HepG2 (cell line): Measurements from ENCODE around the gene VTN. TPM values are rescaled to one million over a fixed set of nuclear protein-coding genes. Genes with fewer than 3 reads are reported as not detected.
A peak's percentile ranks its signal among the peaks of the same experiment; 100 is the strongest.

Experiments used
- ASH2L ChIP-seq: fragments of 300-600, 200-600 bp; sonication (generic); IDR thresholded peaks from 2 replicates; pipeline ENCODE4 v1.7.0; 2017; ENCODE audit warnings: low read depth, mild to moderate bottlenecking, moderate library complexity, mixed read lengths, low read length; ENCODE audit not compliant: insufficient read length
- CREB3 ChIP-seq: sonication (generic); formaldehyde crosslinking; IDR thresholded peaks from 2 replicates; pipeline ENCODE4 v1.5.0; 2020; ENCODE audit warnings: missing genetic modification reagents
- CREM ChIP-seq, 2 experiments: sonication (generic) in 1 of 2; formaldehyde crosslinking in 1 of 2; IDR thresholded peaks; 2 replicates each; pipeline versions ENCODE4 v1.4.0 to v1.6.1; 2016 to 2020; ENCODE audit warnings: antibody characterized with exemption in 1 of 2, mild to moderate bottlenecking in 1 of 2, missing genetic modification reagents in 1 of 2
- HNF4G ChIP-seq, 2 experiments: sonication (generic) in 1 of 2; formaldehyde crosslinking in 1 of 2; IDR thresholded peaks; 2 replicates each; pipeline versions ENCODE4 v1.4.0 to v1.6.1; 2011 to 2020; ENCODE audit warnings: borderline replicate concordance in 2 of 2, low read depth in 2 of 2, mild to moderate bottlenecking in 2 of 2, low read length in 1 of 2, missing genetic modification reagents in 1 of 2, moderate library complexity in 1 of 2
- KAT8 ChIP-seq: IDR thresholded peaks from 2 replicates; pipeline ENCODE4 v1.6.1; 2016; ENCODE audit warnings: missing genetic modification reagents, missing compliant biosample characterization
- MBD4 ChIP-seq: IDR thresholded peaks from 2 replicates; pipeline ENCODE4 v1.6.1; 2012; ENCODE audit warnings: low read length, inconsistent platforms, borderline replicate concordance
- PITX1 ChIP-seq: sonication (generic); formaldehyde crosslinking; IDR thresholded peaks from 2 replicates; pipeline ENCODE4 v1.5.1; 2020; ENCODE audit warnings: mild to moderate bottlenecking, missing genetic modification reagents
- SKIL ChIP-seq: sonication (generic); formaldehyde crosslinking; IDR thresholded peaks from 2 replicates; pipeline ENCODE4 v1.8.0; 2022; ENCODE audit warnings: missing genetic modification reagents, mild to moderate bottlenecking, moderate library complexity, borderline replicate concordance
- SRF ChIP-seq: IDR thresholded peaks from 2 replicates; pipeline ENCODE4 v1.6.1; 2011; ENCODE audit warnings: mild to moderate bottlenecking, low read depth, low read length, moderate library complexity
- THAP11 ChIP-seq: IDR thresholded peaks from 2 replicates; pipeline ENCODE4 v1.6.1; 2016; ENCODE audit warnings: missing biosample characterization, missing genetic modification reagents
- ZBTB25 ChIP-seq: IDR thresholded peaks from 2 replicates; pipeline ENCODE4 v1.6.1; 2018; ENCODE audit warnings: missing genetic modification reagents
- ZFX ChIP-seq: sonication (generic); formaldehyde crosslinking; IDR thresholded peaks from 2 replicates; pipeline ENCODE4 v1.4.0; 2020; ENCODE audit warnings: mild to moderate bottlenecking, low read depth, missing genetic modification reagents, moderate library complexity
- ZIK1 ChIP-seq: sonication (generic); formaldehyde crosslinking; IDR thresholded peaks from 2 replicates; pipeline ENCODE4 v1.5.0; 2020; ENCODE audit warnings: mild to moderate bottlenecking, low read depth, missing genetic modification reagents, borderline replicate concordance
- ZKSCAN8 ChIP-seq: IDR thresholded peaks from 2 replicates; pipeline ENCODE4 v1.6.1; 2016; ENCODE audit warnings: borderline replicate concordance, missing genetic modification reagents, missing compliant biosample characterization
- ZMYM2 ChIP-seq: sonication (generic); formaldehyde crosslinking; IDR thresholded peaks from 2 replicates; pipeline ENCODE4 v1.8.0; 2022; ENCODE audit warnings: mild to moderate bottlenecking, missing genetic modification reagents
- ZNF10 ChIP-seq: sonication (generic); formaldehyde crosslinking; IDR thresholded peaks from 2 replicates; pipeline ENCODE4 v1.4.0; 2020; ENCODE audit warnings: mild to moderate bottlenecking, low read depth, missing genetic modification reagents, borderline replicate concordance
- ZNF20 ChIP-seq: sonication (generic); formaldehyde crosslinking; IDR thresholded peaks from 2 replicates; pipeline ENCODE4 v1.4.0; 2020; ENCODE audit warnings: mild to moderate bottlenecking, moderate library complexity, missing genetic modification reagents
- ZNF362 ChIP-seq: sonication (generic); formaldehyde crosslinking; IDR thresholded peaks from 2 replicates; pipeline ENCODE4 v1.4.0; 2020; ENCODE audit warnings: missing genetic modification reagents, mild to moderate bottlenecking, borderline replicate concordance
- ZNF441 ChIP-seq: sonication (generic); formaldehyde crosslinking; IDR thresholded peaks from 2 replicates; pipeline ENCODE4 v1.7.0; 2021; ENCODE audit warnings: missing genetic modification reagents, borderline replicate concordance
- ZNF562 ChIP-seq: sonication (generic); formaldehyde crosslinking; IDR thresholded peaks from 2 replicates; pipeline ENCODE4 v1.8.0; 2022; ENCODE audit warnings: missing genetic modification reagents, borderline replicate concordance
- ZNF841 ChIP-seq: sonication (generic); formaldehyde crosslinking; IDR thresholded peaks from 2 replicates; pipeline ENCODE4 v1.8.1; 2023; ENCODE audit warnings: missing genetic modification reagents, borderline replicate concordance
- polyA plus RNA-seq, 8 experiments: library from polyadenylated mRNA; depleted of rRNA in 3 of 8; stranded (reverse) in 7 of 8; unstranded in 1 of 8; fragments of >200 nt; fragmentation: Illumina TruSeq in 4 of 8; extraction: Trizol in 4 of 8; gene quantifications; 2 replicates each; pipeline versions ENCODE4 v1.2.1 to v1.2.3, GENCODE V29; 2011 to 2016; ENCODE audit warnings: low read depth in 4 of 8, missing spikeins in 1 of 8, mixed read lengths in 1 of 8; ENCODE audit not compliant: insufficient read depth in 1 of 8
- total RNA-seq, 5 experiments: library from RNA; depleted of rRNA; stranded (reverse); fragments of >200 nt; fragmentation: Illumina TruSeq; extraction: Trizol; gene quantifications; 2 replicates each; pipeline ENCODE4 v1.2.3, GENCODE V29; 2016; ENCODE audit warnings: low read depth in 1 of 5

VTN gene
- total and polyA plus RNA-seq, 2 of the 13 experiments (the other 11 are each of a cell fraction or from before 2014, with no cell fraction given): 108 to 131 TPM

GRCh38 chr17:28368306-28368831, 1.7 kb downstream of the VTN start (continued):
- TF ChIP-seq CREB3 (CRISPR knock-in tag) (no peak), ZNF562 (CRISPR knock-in tag) (no peak), ASH2L (peak; percentile 87), PITX1 (CRISPR knock-in tag) (peak; percentile 95), ZKSCAN8 (CRISPR knock-in tag) (no peak; the same call in 1 of the 2 replicates), THAP11 (CRISPR knock-in tag) (peak; percentile 70), SRF (peak; percentile 73), ZIK1 (CRISPR knock-in tag) (no peak), ZBTB25 (CRISPR knock-in tag) (no peak), ZNF362 (CRISPR knock-in tag) (no peak), ZNF441 (CRISPR knock-in tag) (0 out of 2 replicates have a peak, but pooled peaks have one; percentile 46), MBD4 (no peak), SKIL (peak; percentile 93), ZMYM2 (CRISPR knock-in tag) (peak; percentile 82), CREM (IDR thresholded peaks at IDR 0.05) (peak; percentile 89), CREM (CRISPR knock-in tag; IDR thresholded peaks at IDR 0.05) (no peak), HNF4G (IDR thresholded peaks at IDR 0.05; ENCODE audit: borderline replicate concordance, low read depth, low read length) (peak; percentile 100), HNF4G (CRISPR knock-in tag; IDR thresholded peaks at IDR 0.05; ENCODE audit: borderline replicate concordance, low read depth) (peak; percentile 99), ZFX (CRISPR knock-in tag) (peak; percentile 46), KAT8 (peak; percentile 47; the same call in 1 of the 2 replicates), ZNF10 (CRISPR knock-in tag) (no peak), ZNF841 (CRISPR knock-in tag) (no peak), ZNF20 (no peak)
